Smooth muscle cell (in vitro differentiated cells): Measurements from ENCODE around the gene GALNT16. TPM values are rescaled to one million over a fixed set of nuclear protein-coding genes. Genes with fewer than 3 reads are reported as not detected.
A peak's percentile ranks its signal among the peaks of the same experiment; 100 is the strongest.
"Not testable (repeated sequence)": the region's sequence is repeated elsewhere in the genome, so short reads cannot be mapped to it uniquely, and the experiment has no call there.

ENCODE experiments used
- DNase-seq: peaks from one replicate; lab custom pipeline; 2025; ENCODE audit not compliant: unreplicated experiment; lab: John Stamatoyannopoulos, UW
- H2AFZ ChIP-seq: fragments of 200-600 bp; sonication (generic); 2 replicates; pipeline ENCODE4 v1.6.0; 2016; ENCODE audit warnings: antibody characterized with exemption, low read depth, mild to moderate bottlenecking
- H3F3A ChIP-seq: fragments of 200-600 bp; sonication (generic); 2 replicates; pipeline ENCODE4 v1.6.0; 2017; ENCODE audit warnings: antibody characterized with exemption, low read depth
- H3K27ac ChIP-seq: fragments of 200-600 bp; sonication (generic); 2 replicates; pipeline ENCODE4 v1.5.1; 2016; ENCODE audit warnings: low read depth, mild to moderate bottlenecking
- H3K27me3 ChIP-seq: fragments of 200-600 bp; sonication (generic); 2 replicates; pipeline ENCODE4 v1.6.1; 2016; ENCODE audit warnings: low read depth, mild to moderate bottlenecking
- H3K36me3 ChIP-seq: fragments of 200-600 bp; sonication (generic); 2 replicates; pipeline ENCODE4 v1.5.1; 2016; ENCODE audit warnings: low read depth
- H3K4me1 ChIP-seq: fragments of 200-600 bp; sonication (generic); 2 replicates; pipeline ENCODE4 v1.5.1; 2016; ENCODE audit warnings: low read depth
- H3K4me2 ChIP-seq: fragments of 200-600 bp; sonication (generic); 2 replicates; pipeline ENCODE4 v1.6.0; 2016; ENCODE audit warnings: mild to moderate bottlenecking
- H3K4me3 ChIP-seq: fragments of 200-600 bp; sonication (generic); 2 replicates; pipeline ENCODE4 v1.5.1; 2016; ENCODE audit warnings: mild to moderate bottlenecking
- H3K79me2 ChIP-seq: fragments of 200-600 bp; sonication (generic); 2 replicates; pipeline ENCODE4 v1.6.0; 2016; ENCODE audit warnings: low read depth, mild to moderate bottlenecking
- H3K9ac ChIP-seq: fragments of 200-600 bp; sonication (generic); 2 replicates; pipeline ENCODE4 v1.6.0; 2016; ENCODE audit warnings: low read depth
- H3K9me3 ChIP-seq: fragments of 200-600 bp; sonication (generic); replicated peaks from 2 replicates; pipeline ENCODE4 v1.5.1; 2016; ENCODE audit warnings: low read depth
- H4K20me1 ChIP-seq: fragments of 200-600 bp; sonication (generic); 2 replicates; pipeline ENCODE4 v1.6.0; 2016; ENCODE audit warnings: low read depth
- WGBS: methylation state at CpG from one replicate; pipeline ENCODE4 v1.1.7; 2016; ENCODE audit warnings: low lambda C conversion rate; 5-methylcytosine and 5-hydroxymethylcytosine counted together
- polyA plus RNA-seq: library from polyadenylated mRNA; unstranded; fragments of >200 nt; fragmentation: Nextera tagmentation; extraction: Ambion mirVana; gene quantifications from 2 replicates; pipeline ENCODE4 v1.2.1, GENCODE V29; 2016
- total RNA-seq: library from RNA; depleted of rRNA; stranded (reverse); fragments of >200 nt; gene quantifications from 2 replicates; pipeline ENCODE4 v1.2.3, GENCODE V29; 2014
- TF ChIP-seq, protein P1 (sequence below): fragments of 200-600 bp; sonication (generic); IDR thresholded peaks from 2 replicates; pipeline ENCODE4 v1.5.1; 2017; ENCODE audit warnings: borderline replicate concordance, mild to moderate bottlenecking, antibody characterized with exemption; ENCODE audit not compliant: insufficient read depth, poor library complexity, severe bottlenecking

Gene GALNT16
- total and polyA plus RNA-seq, 2 experiments from 2014 or later: 0.54 to 4.7 TPM

DNA sequence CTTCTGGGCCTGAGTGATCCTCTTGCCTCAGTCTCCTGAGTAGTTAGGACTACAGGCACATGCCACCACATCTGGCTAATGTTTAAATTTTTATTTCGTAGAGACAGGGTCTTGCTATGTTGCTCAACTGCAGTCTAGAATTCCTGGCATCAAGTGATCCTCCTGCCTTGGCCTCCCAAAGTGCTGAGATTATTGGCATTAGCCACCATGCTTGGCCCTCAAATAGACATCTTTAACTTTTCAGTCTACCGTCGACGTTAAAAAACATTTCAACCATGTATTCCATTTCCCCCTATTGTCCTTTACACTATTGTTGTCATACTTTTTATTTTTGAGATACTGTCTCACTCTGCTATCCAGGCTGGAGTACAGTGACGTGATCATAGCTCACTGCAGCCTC lies 115.8 kb downstream of the GALNT16 start:
- H3K4me2 ChIP-seq: no peak overlapping the region
- H3K9ac ChIP-seq: no peak overlapping the region
- DNase-seq: no peak
- H3K27ac ChIP-seq: no peak overlapping the region
- H3K4me3 ChIP-seq: no peak overlapping the region
- H3F3A ChIP-seq: no peaks in the 10 kb centered on the region
- TF ChIP-seq, protein P1, sequence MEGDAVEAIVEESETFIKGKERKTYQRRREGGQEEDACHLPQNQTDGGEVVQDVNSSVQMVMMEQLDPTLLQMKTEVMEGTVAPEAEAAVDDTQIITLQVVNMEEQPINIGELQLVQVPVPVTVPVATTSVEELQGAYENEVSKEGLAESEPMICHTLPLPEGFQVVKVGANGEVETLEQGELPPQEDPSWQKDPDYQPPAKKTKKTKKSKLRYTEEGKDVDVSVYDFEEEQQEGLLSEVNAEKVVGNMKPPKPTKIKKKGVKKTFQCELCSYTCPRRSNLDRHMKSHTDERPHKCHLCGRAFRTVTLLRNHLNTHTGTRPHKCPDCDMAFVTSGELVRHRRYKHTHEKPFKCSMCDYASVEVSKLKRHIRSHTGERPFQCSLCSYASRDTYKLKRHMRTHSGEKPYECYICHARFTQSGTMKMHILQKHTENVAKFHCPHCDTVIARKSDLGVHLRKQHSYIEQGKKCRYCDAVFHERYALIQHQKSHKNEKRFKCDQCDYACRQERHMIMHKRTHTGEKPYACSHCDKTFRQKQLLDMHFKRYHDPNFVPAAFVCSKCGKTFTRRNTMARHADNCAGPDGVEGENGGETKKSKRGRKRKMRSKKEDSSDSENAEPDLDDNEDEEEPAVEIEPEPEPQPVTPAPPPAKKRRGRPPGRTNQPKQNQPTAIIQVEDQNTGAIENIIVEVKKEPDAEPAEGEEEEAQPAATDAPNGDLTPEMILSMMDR: no peak
- no peaks in the 10 kb centered on the region for H3K4me1 ChIP-seq
- no peaks in the 10 kb centered on the region for H3K9me3 ChIP-seq
- peaks cover 17% of the 10 kb centered on the region for H3K36me3 ChIP-seq
- 98% methylated on average over 5 of the region's 5 CpGs for WGBS
- H3K79me2 ChIP-seq: no peaks in the 10 kb centered on the region
- H3K27me3 ChIP-seq: no peaks in the 10 kb centered on the region
- no peak overlapping the region for H2AFZ ChIP-seq
- peaks cover 27% of the 10 kb centered on the region for H4K20me1 ChIP-seq

DNA sequence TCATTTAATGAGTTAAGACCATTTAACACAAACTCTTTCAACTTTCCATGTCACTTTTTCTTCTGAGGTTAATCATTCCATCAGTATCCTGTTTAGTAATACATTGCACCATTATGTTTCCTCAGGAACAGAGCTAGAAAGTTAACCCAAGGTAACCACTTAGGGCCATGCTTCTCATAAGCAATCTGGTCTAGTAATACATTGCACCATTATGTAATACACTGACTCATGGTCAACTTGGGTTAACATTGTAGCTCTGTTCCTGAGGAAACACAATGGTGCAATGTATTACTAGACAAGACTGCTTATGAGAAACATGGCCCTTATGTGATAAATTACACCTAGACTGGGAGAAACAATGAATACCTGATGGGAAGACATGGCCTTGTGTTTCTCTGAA lies 116.5 kb downstream of the GALNT16 start:
- no peak overlapping the region for H2AFZ ChIP-seq
- H3K4me1 ChIP-seq: no peaks in the 10 kb centered on the region
- H3K4me2 ChIP-seq: no peak overlapping the region
- no peaks in the 10 kb centered on the region for H3F3A ChIP-seq
- no peak overlapping the region for H3K9ac ChIP-seq
- peaks cover 17% of the 10 kb centered on the region for H3K36me3 ChIP-seq
- H3K27me3 ChIP-seq: no peaks in the 10 kb centered on the region
- no peak for DNase-seq
- no peak overlapping the region for H3K27ac ChIP-seq
- no peaks in the 10 kb centered on the region for H3K79me2 ChIP-seq
- peaks cover 34% of the 10 kb centered on the region for H4K20me1 ChIP-seq
- no peaks in the 10 kb centered on the region for H3K9me3 ChIP-seq
- no peak overlapping the region for H3K4me3 ChIP-seq
- TF ChIP-seq, protein P1: no peak

DNA sequence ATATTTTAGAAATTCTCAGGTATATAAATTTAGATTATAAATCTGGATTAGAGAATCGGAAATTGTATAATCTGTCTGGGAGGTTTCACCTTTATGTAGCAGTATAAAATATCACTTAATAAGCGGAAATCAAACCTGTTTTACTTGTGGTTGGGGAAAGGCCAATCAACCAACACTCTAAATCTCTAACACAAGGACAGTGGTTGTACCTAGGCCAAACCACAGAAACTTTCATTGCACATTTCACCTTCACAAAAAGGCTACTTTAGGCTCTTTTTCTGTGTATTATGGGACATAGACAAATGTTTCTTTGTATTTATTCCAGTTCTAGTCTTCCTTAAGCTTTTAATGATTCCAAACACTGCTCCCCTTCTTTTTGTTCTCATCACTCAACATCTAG lies 118.3 kb downstream of the GALNT16 start:
- Histone ChIP-seq H3K4me1 (no peaks in the 10 kb centered on the region), H3K36me3 (peaks cover 17% of the 10 kb centered on the region), H2AFZ (no peak overlapping the region), H3K27me3 (no peaks in the 10 kb centered on the region), H3K4me2 (no peak overlapping the region), H3K9me3 (no peaks in the 10 kb centered on the region), H3K9ac (no peak overlapping the region), H3K27ac (no peak overlapping the region), H3K79me2 (peaks cover 14% of the 10 kb centered on the region), H3K4me3 (no peak overlapping the region), H3F3A (no peaks in the 10 kb centered on the region), H4K20me1 (peaks cover 52% of the 10 kb centered on the region)
- DNase-seq: no peak
- TF ChIP-seq, protein P1: no peak
- 100% methylated on average over 2 of the region's 2 CpGs for WGBS

DNA sequence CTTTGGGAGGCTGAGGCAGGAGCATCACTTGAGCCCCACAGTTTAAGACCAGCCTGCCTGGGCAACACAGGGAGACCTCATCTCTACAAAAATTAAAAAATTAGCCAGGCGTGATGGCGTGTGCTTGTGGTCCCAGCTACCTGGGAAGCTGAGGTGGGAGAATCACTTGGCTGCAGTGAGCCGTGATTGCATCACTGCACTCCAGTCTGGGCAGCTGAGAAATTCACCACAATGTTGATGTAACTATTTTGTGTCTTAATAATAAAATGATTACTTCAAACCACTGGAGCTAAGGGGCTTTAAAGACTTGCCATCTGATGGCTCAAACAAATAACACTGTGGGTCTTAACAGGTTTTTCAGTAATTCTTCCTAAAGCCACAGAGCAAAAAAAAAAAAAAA lies 127.4 kb downstream of the GALNT16 start:
- Histone ChIP-seq H4K20me1 (peaks cover 100% of the 10 kb centered on the region), H3F3A (no peaks in the 10 kb centered on the region), H3K9me3 (no peaks in the 10 kb centered on the region), H3K4me3 (no peak overlapping the region), H3K9ac (no peak overlapping the region), H3K27ac (no peak overlapping the region), H3K27me3 (no peaks in the 10 kb centered on the region), H3K4me1 (no peaks in the 10 kb centered on the region), H3K4me2 (no peak overlapping the region), H3K36me3 (peaks cover 21% of the 10 kb centered on the region), H2AFZ (no peak overlapping the region), H3K79me2 (peaks cover 96% of the 10 kb centered on the region)
- no peak for DNase-seq
- WGBS: 92% methylated on average over 3 of the region's 3 CpGs
- TF ChIP-seq, protein P1: no peak

DNA sequence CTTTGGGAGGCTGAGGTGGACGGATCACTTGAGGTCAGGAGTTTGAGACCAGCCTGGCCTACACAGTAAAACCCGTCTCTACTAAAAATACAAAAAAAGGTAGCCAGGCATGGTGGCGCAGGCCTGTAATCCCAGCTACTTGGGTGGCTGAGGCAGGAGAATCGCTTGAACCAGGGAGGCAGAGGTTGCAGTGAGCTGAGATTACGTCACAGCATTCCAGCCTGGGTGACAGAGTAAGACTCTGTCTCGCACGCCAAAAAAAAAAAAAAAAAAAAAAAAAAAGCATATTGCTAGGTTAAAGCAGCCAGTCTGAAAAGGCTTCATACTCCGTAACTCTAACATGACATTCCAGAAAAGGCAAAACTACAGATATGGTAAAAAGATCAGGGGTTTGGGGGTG lies 131.4 kb downstream of the GALNT16 start:
- H2AFZ ChIP-seq, H3K9me3 ChIP-seq, H3K4me3 ChIP-seq, H3K4me1 ChIP-seq, H3K9ac ChIP-seq, H3K27me3 ChIP-seq, H3K4me2 ChIP-seq, DNase-seq, H3F3A ChIP-seq: not testable (repeated sequence)
- peaks cover 99% of the 10 kb centered on the region for H3K79me2 ChIP-seq
- peaks cover 96% of the 10 kb centered on the region for H4K20me1 ChIP-seq
- H3K36me3 ChIP-seq: peaks cover 10% of the 10 kb centered on the region
- H3K27ac ChIP-seq: peak overlapping the region; percentile 30
- WGBS: 74% methylated on average over 8 of the region's 8 CpGs
